GM23338 (cell line): ENCODE data around the gene RSPRY1. TPM values are rescaled to one million over a fixed set of nuclear protein-coding genes. Genes with fewer than 3 reads are reported as not detected.
"Not testable (repeated sequence)": the region's sequence is repeated elsewhere in the genome, so short reads cannot be mapped to it uniquely, and the experiment has no call there.

Experiments used
- ATAC-seq: fragments of 200-7000 bp; cut with Tn5 transposase; 3 replicates; pipeline ENCODE4 v1.9.1; 2020
- DNase-seq: peaks from one replicate; pipeline ENCODE4 v3.0.0-alpha.2; 2015; ENCODE audit warnings: low spot score
- H2AFZ ChIP-seq: fragments of 200-600 bp; sonication (generic); 2 replicates; pipeline ENCODE4 v1.8.0; 2016; ENCODE audit warnings: antibody characterized with exemption, mild to moderate bottlenecking, moderate library complexity
- H3F3A ChIP-seq: fragments of 200-600 bp; sonication (generic); replicated peaks from 2 replicates; pipeline ENCODE4 v1.8.0; 2017; ENCODE audit warnings: antibody characterized with exemption, mixed run types, low read depth
- H3K27ac ChIP-seq: fragments of 200-600 bp; sonication (generic); 2 replicates; pipeline ENCODE4 v1.6.1; 2016; ENCODE audit warnings: low read depth
- H3K27me3 ChIP-seq: fragments of 200-600 bp; sonication (generic); 2 replicates; pipeline ENCODE4 v1.8.0; 2016; ENCODE audit warnings: mild to moderate bottlenecking, mixed run types, moderate library complexity; ENCODE audit not compliant: insufficient read depth
- H3K36me3 ChIP-seq: fragments of 200-600 bp; sonication (generic); 2 replicates; pipeline ENCODE4 v1.8.0; 2016; ENCODE audit warnings: mild to moderate bottlenecking; ENCODE audit not compliant: insufficient read depth
- H3K4me1 ChIP-seq: fragments of 200-600 bp; sonication (generic); 2 replicates; pipeline ENCODE4 v1.8.0; 2016; ENCODE audit warnings: mild to moderate bottlenecking, moderate library complexity; ENCODE audit not compliant: insufficient read depth
- H3K4me2 ChIP-seq: fragments of 200-600 bp; sonication (generic); 2 replicates; pipeline ENCODE4 v1.7.1; 2017; ENCODE audit warnings: mixed run types
- H3K4me3 ChIP-seq: fragments of 200-600 bp; sonication (generic); 2 replicates; pipeline ENCODE4 v1.6.1; 2016; ENCODE audit warnings: mixed run types
- H3K79me2 ChIP-seq: fragments of 200-600 bp; sonication (generic); replicated peaks from 2 replicates; pipeline ENCODE4 v1.8.0; 2017; ENCODE audit warnings: mild to moderate bottlenecking; ENCODE audit not compliant: insufficient read depth
- H3K9me2 ChIP-seq: fragments of 200-600 bp; sonication (generic); 2 replicates; pipeline ENCODE4 v1.8.0; 2017; ENCODE audit not compliant: insufficient read depth
- H4K20me1 ChIP-seq: fragments of 200-600 bp; sonication (generic); replicated peaks from 2 replicates; pipeline ENCODE4 v1.8.0; 2017; ENCODE audit warnings: mild to moderate bottlenecking; ENCODE audit not compliant: insufficient read depth
- H3K27ac Mint-ChIP-seq: 2 replicates; pipeline ENCODE4 v1.8.0; 2020; ENCODE audit warnings: inconsistent platforms, mild to moderate bottlenecking, moderate library complexity, mixed read lengths
- H3K27me3 Mint-ChIP-seq: 3 replicates; pipeline ENCODE4 v1.8.0; 2022; ENCODE audit warnings: low read depth, mild to moderate bottlenecking, moderate library complexity, mixed read lengths, inconsistent platforms; ENCODE audit not compliant: insufficient read depth, poor library complexity
- H3K36me3 Mint-ChIP-seq: 3 replicates; pipeline ENCODE4 v1.8.0; 2021; ENCODE audit warnings: low read depth, mild to moderate bottlenecking, inconsistent platforms, moderate library complexity, mixed read lengths
- H3K4me1 Mint-ChIP-seq: 3 replicates; pipeline ENCODE4 v1.8.0; 2020; ENCODE audit warnings: mild to moderate bottlenecking, inconsistent platforms, mixed read lengths
- H3K4me3 Mint-ChIP-seq: 3 replicates; pipeline ENCODE4 v1.8.0; 2021; ENCODE audit warnings: moderate library complexity, mild to moderate bottlenecking, inconsistent platforms, mixed read lengths
- H3K9me3 Mint-ChIP-seq: 3 replicates; pipeline ENCODE4 v1.8.0; 2020; ENCODE audit warnings: moderate library complexity, mild to moderate bottlenecking, inconsistent platforms, mixed read lengths
- CREB1 ChIP-seq: fragments of 250-450 bp; sonication (Bioruptor Pico); IDR thresholded peaks from 2 replicates; pipeline ENCODE4 v1.5.0; 2020; ENCODE audit warnings: low read depth, mild to moderate bottlenecking, moderate library complexity
- EZH2 ChIP-seq: fragments of 200-600 bp; sonication (generic); IDR thresholded peaks from one replicate; pipeline ENCODE4 v1.8.0; 2017; ENCODE audit warnings: antibody characterized with exemption, mild to moderate bottlenecking, low read depth; ENCODE audit not compliant: unreplicated experiment
- EZH2phosphoT487 ChIP-seq: fragments of 200-600 bp; sonication (generic); IDR thresholded peaks from one replicate; pipeline ENCODE4 v1.8.1; 2018; ENCODE audit warnings: antibody characterized with exemption; ENCODE audit not compliant: unreplicated experiment
- JUNB ChIP-seq: IDR thresholded peaks from one replicate; pipeline ENCODE4 v1.6.1; 2016; ENCODE audit warnings: antibody characterized with exemption; ENCODE audit not compliant: unreplicated experiment
- POLR2AphosphoS5 ChIP-seq: IDR thresholded peaks from 2 replicates; pipeline ENCODE4 v1.6.1; 2016; ENCODE audit warnings: antibody characterized with exemption, low read depth
- STAT1 ChIP-seq: IDR thresholded peaks from one replicate; pipeline ENCODE4 v1.6.1; 2016; ENCODE audit warnings: antibody characterized with exemption; ENCODE audit not compliant: unreplicated experiment
- ZNF114 ChIP-seq: fragments of 250-450 bp; sonication (Bioruptor Pico); IDR thresholded peaks from 2 replicates; pipeline ENCODE4 v1.5.0; 2020; ENCODE audit warnings: mild to moderate bottlenecking, moderate library complexity
- ZNF331 ChIP-seq: fragments of 250-450 bp; sonication (Bioruptor Pico); IDR thresholded peaks from 2 replicates; pipeline ENCODE4 v1.5.0; 2020; ENCODE audit warnings: low read depth, mild to moderate bottlenecking, moderate library complexity
- polyA plus RNA-seq: library from polyadenylated mRNA; unstranded; fragments of >200 nt; fragmentation: Nextera tagmentation; extraction: Ambion mirVana; gene quantifications from 2 replicates; pipeline ENCODE4 v1.2.1, GENCODE V29; 2016
- total RNA-seq: library from RNA; depleted of rRNA; stranded (reverse); fragments of >200 nt; shearing (Covaris generic); gene quantifications from 2 replicates; pipeline ENCODE4 v1.2.3, GENCODE V29; 2014
- TF ChIP-seq, protein P1 (sequence below): IDR thresholded peaks from 2 replicates; pipeline ENCODE4 v1.6.1; 2016; ENCODE audit warnings: antibody characterized with exemption
- TF ChIP-seq, protein P2 (sequence below), 2 experiments: fragments of 200-600 bp in 1 of 2; sonication (generic) in 1 of 2; conservative IDR thresholded peaks; 2 replicates each; pipeline versions ENCODE4 v1.5.1 to v1.6.1; 2016 to 2017; ENCODE audit warnings: antibody characterized with exemption in 2 of 2, low read depth in 2 of 2, mild to moderate bottlenecking in 2 of 2, moderate library complexity in 1 of 2
- TF ChIP-seq, protein P3 (sequence below): IDR thresholded peaks from one replicate; pipeline ENCODE4 v1.6.1; 2018; ENCODE audit warnings: antibody characterized with exemption; ENCODE audit not compliant: unreplicated experiment

Gene RSPRY1
- total and polyA plus RNA-seq, 2 experiments from 2014 or later, result 25.8 to 35.9 TPM

DNA sequence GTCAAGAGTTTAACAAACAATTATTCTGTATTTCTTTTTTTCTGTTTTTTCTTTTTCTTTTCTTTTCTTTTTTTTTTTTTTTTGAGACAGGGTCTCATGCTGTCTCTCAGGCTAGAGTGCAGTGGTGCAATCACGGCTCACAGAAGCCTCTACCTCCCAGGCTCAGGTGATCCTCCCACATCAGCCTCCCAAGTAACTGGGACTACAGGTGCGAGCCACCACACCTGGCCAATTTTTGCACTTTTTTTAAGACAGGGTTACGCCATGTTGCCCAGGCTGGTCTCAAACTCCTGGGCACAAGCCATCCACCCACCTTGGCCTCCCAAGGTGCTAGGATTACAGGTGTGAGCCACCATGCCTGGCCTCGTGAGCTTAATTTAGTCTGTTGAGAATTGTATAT, 3.4 kb downstream of the RSPRY1 start:
- H3K27ac ChIP-seq, H3K9me2 ChIP-seq, H3K27me3 ChIP-seq, H3K36me3 Mint-ChIP-seq, DNase-seq, H3K27ac Mint-ChIP-seq, H3K9me3 Mint-ChIP-seq, ATAC-seq, H3K4me1 ChIP-seq, H3K4me3 Mint-ChIP-seq, H3F3A ChIP-seq, H3K36me3 ChIP-seq, H2AFZ ChIP-seq, H3K4me3 ChIP-seq, H3K4me2 ChIP-seq: not testable (repeated sequence)
- Mint-ChIP-seq H3K4me1 (peaks cover 14% of the 10 kb centered on the region), H3K27me3 (peaks cover 11% of the 10 kb centered on the region)
- Histone ChIP-seq H3K79me2 (peaks cover 85% of the 10 kb centered on the region), H4K20me1 (peaks cover 25% of the 10 kb centered on the region)

DNA sequence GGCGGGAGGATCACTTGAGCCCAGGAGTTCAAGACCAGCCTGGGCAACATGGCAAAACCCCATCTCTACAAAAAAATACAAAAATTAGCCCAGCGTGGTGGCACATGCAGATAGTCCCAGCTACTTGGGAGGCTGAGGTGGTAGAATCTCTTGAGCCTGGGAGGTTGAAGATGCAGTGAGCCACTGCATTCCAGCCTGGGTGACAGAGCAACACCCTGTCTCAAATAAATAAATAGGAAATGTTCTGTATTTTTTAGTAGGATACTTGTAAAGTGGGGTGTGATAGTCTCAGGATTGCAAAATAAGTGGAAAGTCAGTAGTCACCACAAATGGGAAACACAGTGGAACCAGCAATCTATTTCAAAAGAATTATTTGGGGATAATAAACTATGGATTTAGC, 4.0 kb downstream of the RSPRY1 start:
- H3K27ac ChIP-seq, result no peak overlapping the region
- no peaks in the 10 kb centered on the region for H3K36me3 Mint-ChIP-seq
- no peak overlapping the region for H3K27ac Mint-ChIP-seq
- no peak for TF ChIP-seq ZNF331 (CRISPR knock-in tag)
- TF ChIP-seq STAT1, result no peak
- TF ChIP-seq, protein P1, sequence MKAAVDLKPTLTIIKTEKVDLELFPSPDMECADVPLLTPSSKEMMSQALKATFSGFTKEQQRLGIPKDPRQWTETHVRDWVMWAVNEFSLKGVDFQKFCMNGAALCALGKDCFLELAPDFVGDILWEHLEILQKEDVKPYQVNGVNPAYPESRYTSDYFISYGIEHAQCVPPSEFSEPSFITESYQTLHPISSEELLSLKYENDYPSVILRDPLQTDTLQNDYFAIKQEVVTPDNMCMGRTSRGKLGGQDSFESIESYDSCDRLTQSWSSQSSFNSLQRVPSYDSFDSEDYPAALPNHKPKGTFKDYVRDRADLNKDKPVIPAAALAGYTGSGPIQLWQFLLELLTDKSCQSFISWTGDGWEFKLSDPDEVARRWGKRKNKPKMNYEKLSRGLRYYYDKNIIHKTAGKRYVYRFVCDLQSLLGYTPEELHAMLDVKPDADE, result no peak
- TF ChIP-seq POLR2AphosphoS5, result no peak
- TF ChIP-seq JUNB, result no peak
- TF ChIP-seq, protein P2, sequence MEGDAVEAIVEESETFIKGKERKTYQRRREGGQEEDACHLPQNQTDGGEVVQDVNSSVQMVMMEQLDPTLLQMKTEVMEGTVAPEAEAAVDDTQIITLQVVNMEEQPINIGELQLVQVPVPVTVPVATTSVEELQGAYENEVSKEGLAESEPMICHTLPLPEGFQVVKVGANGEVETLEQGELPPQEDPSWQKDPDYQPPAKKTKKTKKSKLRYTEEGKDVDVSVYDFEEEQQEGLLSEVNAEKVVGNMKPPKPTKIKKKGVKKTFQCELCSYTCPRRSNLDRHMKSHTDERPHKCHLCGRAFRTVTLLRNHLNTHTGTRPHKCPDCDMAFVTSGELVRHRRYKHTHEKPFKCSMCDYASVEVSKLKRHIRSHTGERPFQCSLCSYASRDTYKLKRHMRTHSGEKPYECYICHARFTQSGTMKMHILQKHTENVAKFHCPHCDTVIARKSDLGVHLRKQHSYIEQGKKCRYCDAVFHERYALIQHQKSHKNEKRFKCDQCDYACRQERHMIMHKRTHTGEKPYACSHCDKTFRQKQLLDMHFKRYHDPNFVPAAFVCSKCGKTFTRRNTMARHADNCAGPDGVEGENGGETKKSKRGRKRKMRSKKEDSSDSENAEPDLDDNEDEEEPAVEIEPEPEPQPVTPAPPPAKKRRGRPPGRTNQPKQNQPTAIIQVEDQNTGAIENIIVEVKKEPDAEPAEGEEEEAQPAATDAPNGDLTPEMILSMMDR (conservative IDR thresholded peaks at IDR 0.05; ENCODE audit: low read depth in 2 of 2), result no peak
- TF ChIP-seq, protein P3, sequence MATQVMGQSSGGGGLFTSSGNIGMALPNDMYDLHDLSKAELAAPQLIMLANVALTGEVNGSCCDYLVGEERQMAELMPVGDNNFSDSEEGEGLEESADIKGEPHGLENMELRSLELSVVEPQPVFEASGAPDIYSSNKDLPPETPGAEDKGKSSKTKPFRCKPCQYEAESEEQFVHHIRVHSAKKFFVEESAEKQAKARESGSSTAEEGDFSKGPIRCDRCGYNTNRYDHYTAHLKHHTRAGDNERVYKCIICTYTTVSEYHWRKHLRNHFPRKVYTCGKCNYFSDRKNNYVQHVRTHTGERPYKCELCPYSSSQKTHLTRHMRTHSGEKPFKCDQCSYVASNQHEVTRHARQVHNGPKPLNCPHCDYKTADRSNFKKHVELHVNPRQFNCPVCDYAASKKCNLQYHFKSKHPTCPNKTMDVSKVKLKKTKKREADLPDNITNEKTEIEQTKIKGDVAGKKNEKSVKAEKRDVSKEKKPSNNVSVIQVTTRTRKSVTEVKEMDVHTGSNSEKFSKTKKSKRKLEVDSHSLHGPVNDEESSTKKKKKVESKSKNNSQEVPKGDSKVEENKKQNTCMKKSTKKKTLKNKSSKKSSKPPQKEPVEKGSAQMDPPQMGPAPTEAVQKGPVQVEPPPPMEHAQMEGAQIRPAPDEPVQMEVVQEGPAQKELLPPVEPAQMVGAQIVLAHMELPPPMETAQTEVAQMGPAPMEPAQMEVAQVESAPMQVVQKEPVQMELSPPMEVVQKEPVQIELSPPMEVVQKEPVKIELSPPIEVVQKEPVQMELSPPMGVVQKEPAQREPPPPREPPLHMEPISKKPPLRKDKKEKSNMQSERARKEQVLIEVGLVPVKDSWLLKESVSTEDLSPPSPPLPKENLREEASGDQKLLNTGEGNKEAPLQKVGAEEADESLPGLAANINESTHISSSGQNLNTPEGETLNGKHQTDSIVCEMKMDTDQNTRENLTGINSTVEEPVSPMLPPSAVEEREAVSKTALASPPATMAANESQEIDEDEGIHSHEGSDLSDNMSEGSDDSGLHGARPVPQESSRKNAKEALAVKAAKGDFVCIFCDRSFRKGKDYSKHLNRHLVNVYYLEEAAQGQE, result no peak
- TF ChIP-seq ZNF114 (CRISPR knock-in tag), result no peak
- TF ChIP-seq EZH2, result no peak
- TF ChIP-seq EZH2phosphoT487, result no peak
- no peak for TF ChIP-seq CREB1

More for the DNA sequence above, 4.0 kb downstream of the RSPRY1 start:
- Histone ChIP-seq H3K36me3 (no peaks in the 10 kb centered on the region), H3K9me2 (no peaks in the 10 kb centered on the region), H3K79me2 (peaks cover 85% of the 10 kb centered on the region), H2AFZ (no peak overlapping the region), H4K20me1 (peaks cover 25% of the 10 kb centered on the region), H3K4me1 (peaks cover 4% of the 10 kb centered on the region), H3F3A (no peaks in the 10 kb centered on the region), H3K4me2 (no peak overlapping the region), H3K4me3 (no peak overlapping the region), H3K27me3 (no peaks in the 10 kb centered on the region)
- ATAC-seq, result no peak
- no peak for DNase-seq
- Mint-ChIP-seq H3K9me3 (no peaks in the 10 kb centered on the region), H3K4me1 (peaks cover 9% of the 10 kb centered on the region), H3K4me3 (no peak overlapping the region; the same call in 2 of the 3 replicates), H3K27me3 (peaks cover 11% of the 10 kb centered on the region)
